Measurements from ENCODE around the gene ZNF157. TPM values are rescaled to one million over a fixed set of nuclear protein-coding genes. Genes with fewer than 3 reads are reported as not detected.

Gene ZNF157
- polyA plus RNA-seq, 4 donors: 0.04 to 0.12 TPM; not detected in 2

DNA sequence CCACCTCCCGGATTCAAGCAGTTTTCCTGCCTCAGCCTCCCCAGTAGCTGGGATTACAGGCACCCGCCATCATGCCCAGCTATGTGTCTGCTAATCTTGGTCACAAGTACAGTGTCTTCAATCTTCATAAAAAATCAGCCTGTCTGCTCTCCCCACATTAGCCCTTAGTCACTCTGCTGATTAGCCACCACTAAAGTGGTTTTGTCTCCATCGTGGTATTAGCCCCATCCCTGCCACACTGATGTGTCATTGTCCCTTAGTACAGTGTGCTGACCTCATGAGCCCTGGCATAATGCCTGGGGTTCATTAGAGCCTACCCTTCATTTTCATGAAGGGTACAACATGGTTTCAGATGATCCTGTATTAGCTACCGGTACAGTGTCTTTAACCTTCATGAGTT lies 49.9 kb downstream of the ZNF157 start:
- no peak for FAIRE-seq
- no peak overlapping the region for H3K4me3 ChIP-seq (ENCODE audit: low read depth in 1 of 3, low read length in 3 of 3)

DNA sequence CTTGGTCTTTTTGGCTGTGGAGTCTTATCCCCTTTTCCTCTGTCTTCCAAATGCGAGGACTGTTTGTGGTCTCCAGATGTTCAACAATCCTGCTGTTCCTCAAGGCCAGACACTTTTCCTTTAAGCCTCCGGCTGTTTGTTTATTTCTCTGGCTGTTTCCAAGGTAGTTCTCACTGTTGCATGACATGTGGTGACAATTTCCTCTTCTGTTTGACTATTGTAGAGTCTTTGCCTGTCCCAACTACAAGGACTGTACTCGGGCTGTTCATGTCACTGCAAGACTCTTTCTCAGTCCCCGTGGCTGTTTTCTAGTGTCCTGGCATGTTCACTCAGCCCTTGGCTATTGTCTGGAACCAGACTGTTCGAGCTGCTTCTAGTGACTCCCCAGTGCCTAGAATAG lies 50.6 kb downstream of the ZNF157 start:
- FAIRE-seq: no peak

More for the DNA sequence above, 49.9 kb downstream of the ZNF157 start:
- WGBS, 3 donors: 85 to 90% (median 87%) methylated on average over 4 of the region's 4 CpGs
- Histone ChIP-seq H3K9me3 (ENCODE audit: control insufficient read depth in 2 of 2, insufficient read depth in 1 of 2, low read depth in 1 of 2, low read length in 1 of 2) (no peaks in the 10 kb centered on the region), H3K27ac (ENCODE audit: low read depth in 1 of 3, low read length in 2 of 3) (no peak overlapping the region), H3K36me3 (ENCODE audit: control insufficient read depth in 3 of 3, insufficient read depth in 2 of 3, low read depth in 1 of 3, low read length in 3 of 3) (no peaks in the 10 kb centered on the region), H3K4me1 (ENCODE audit: control insufficient read depth in 3 of 3, insufficient read depth in 2 of 3, low read depth in 1 of 3, low read length in 2 of 3) (no peaks in the 10 kb centered on the region), H3K27me3 (ENCODE audit: control insufficient read depth in 3 of 3, insufficient read depth in 3 of 3, low read length in 3 of 3) (no peaks in the 10 kb centered on the region)
- DNase-seq: no peak

DNA sequence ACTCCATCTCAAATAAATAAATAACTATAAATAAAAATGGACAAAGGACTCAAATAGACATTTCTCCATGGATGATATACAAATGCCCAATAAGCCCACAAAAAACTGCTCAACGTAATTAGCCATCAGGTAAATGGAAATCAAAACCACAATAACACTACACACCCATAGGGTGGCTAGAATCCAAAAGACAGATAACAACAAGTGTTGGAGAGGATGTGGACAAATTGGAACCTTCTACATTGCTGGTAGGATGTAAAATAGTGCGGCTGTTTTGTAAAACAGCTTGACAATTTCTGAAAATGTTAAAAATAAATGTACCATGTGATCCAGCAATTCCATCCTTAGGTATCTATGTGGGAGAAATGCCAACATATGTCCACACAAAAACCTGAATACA lies 52.1 kb downstream of the ZNF157 start:
- DNase-seq (no peak), FAIRE-seq (no peak)
- H3K27ac ChIP-seq (ENCODE audit: low read depth in 1 of 3, low read length in 2 of 3): no peak overlapping the region
- no peaks in the 10 kb centered on the region for H3K4me1 ChIP-seq (ENCODE audit: control insufficient read depth in 3 of 3, insufficient read depth in 2 of 3, low read depth in 1 of 3, low read length in 2 of 3)
- H3K9me3 ChIP-seq (ENCODE audit: control insufficient read depth in 2 of 2, insufficient read depth in 1 of 2, low read depth in 1 of 2, low read length in 1 of 2): no peaks in the 10 kb centered on the region
- H3K27me3 ChIP-seq (ENCODE audit: control insufficient read depth in 3 of 3, insufficient read depth in 3 of 3, low read length in 3 of 3): no peaks in the 10 kb centered on the region
- H3K36me3 ChIP-seq (ENCODE audit: control insufficient read depth in 3 of 3, insufficient read depth in 2 of 3, low read depth in 1 of 3, low read length in 3 of 3): no peaks in the 10 kb centered on the region
- WGBS, 3 donors: 71 to 91% (median 72%) methylated on average over 2 of the region's 2 CpGs
- no peak overlapping the region for H3K4me3 ChIP-seq (ENCODE audit: low read depth in 1 of 3, low read length in 3 of 3)

More for the DNA sequence above, 50.6 kb downstream of the ZNF157 start:
- Histone ChIP-seq H3K36me3 (ENCODE audit: control insufficient read depth in 3 of 3, insufficient read depth in 2 of 3, low read depth in 1 of 3, low read length in 3 of 3) (no peaks in the 10 kb centered on the region), H3K4me1 (ENCODE audit: control insufficient read depth in 3 of 3, insufficient read depth in 2 of 3, low read depth in 1 of 3, low read length in 2 of 3) (no peaks in the 10 kb centered on the region), H3K27ac (ENCODE audit: low read depth in 1 of 3, low read length in 2 of 3) (no peak overlapping the region), H3K4me3 (ENCODE audit: low read depth in 1 of 3, low read length in 3 of 3) (no peak overlapping the region), H3K27me3 (ENCODE audit: control insufficient read depth in 3 of 3, insufficient read depth in 3 of 3, low read length in 3 of 3) (no peaks in the 10 kb centered on the region), H3K9me3 (ENCODE audit: control insufficient read depth in 2 of 2, insufficient read depth in 1 of 2, low read depth in 1 of 2, low read length in 1 of 2) (no peaks in the 10 kb centered on the region)
- WGBS, 3 donors: 51 to 65% (median 54%) methylated on average over 5 of the region's 5 CpGs
- DNase-seq: no peak

DNA sequence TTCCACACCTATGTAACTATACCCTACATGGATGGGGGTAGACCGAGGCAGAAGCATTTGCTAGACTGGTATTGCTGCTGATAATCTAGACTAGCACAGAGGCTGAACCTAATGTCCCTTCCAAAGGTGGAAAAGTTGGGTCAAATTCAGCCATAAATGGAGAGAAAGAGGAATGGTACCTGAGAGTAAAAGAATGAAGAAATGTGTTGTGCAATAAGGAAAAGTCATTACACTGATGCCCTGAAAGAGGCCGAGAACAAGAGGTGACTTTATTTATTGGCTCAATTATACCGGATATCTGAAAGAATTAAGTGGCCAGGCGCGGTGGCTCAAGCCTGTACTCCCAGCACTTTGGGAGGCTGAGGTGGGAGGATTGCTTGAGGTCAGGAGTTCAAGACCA lies 60.5 kb downstream of the ZNF157 start:
- H3K9me3 ChIP-seq (ENCODE audit: control insufficient read depth in 2 of 2, insufficient read depth in 1 of 2, low read depth in 1 of 2, low read length in 1 of 2): peaks cover 0 to 4% of the 10 kb centered on the region in 2 donors
- H3K27me3 ChIP-seq (ENCODE audit: control insufficient read depth in 3 of 3, insufficient read depth in 3 of 3, low read length in 3 of 3): no peaks in the 10 kb centered on the region
- H3K4me3 ChIP-seq (ENCODE audit: low read depth in 1 of 3, low read length in 3 of 3): no peak overlapping the region
- no peaks in the 10 kb centered on the region for H3K4me1 ChIP-seq (ENCODE audit: control insufficient read depth in 3 of 3, insufficient read depth in 2 of 3, low read depth in 1 of 3, low read length in 2 of 3)
- no peak overlapping the region for H3K27ac ChIP-seq (ENCODE audit: low read depth in 1 of 3, low read length in 2 of 3)
- no peaks in the 10 kb centered on the region for H3K36me3 ChIP-seq (ENCODE audit: control insufficient read depth in 3 of 3, insufficient read depth in 2 of 3, low read depth in 1 of 3, low read length in 3 of 3)
- DNase-seq (no peak), FAIRE-seq (no peak)
- WGBS, 3 donors: 87 to 94% (median 90%) methylated on average over 5 of the region's 5 CpGs

DNA sequence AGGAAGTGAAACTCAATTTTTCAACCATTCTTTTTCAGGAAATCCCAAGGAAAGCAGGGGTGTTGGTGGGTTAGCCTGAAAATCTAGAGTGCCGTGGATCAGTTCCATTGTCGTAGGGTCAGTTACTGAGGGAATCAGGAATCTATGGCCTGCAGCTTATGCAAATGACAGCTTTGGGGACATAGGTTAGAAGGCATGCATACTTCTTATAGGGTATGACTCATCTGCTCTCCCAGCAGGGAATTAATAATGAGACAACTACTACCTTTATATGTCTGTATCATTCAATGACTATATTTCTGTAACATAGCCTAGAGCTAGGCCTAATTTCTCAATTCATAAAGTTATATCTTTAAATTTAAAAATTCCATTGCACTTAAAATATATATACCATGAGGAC lies 76.1 kb downstream of the ZNF157 start:
- WGBS, 3 donors: 87 to 93% (median 91%) methylated on average over 2 of the region's 2 CpGs
- no peak overlapping the region for H3K27ac ChIP-seq (ENCODE audit: low read depth in 1 of 3, low read length in 2 of 3)
- peaks cover 0 to 9% (median 5%) of the 10 kb centered on the region in 3 donors for H3K36me3 ChIP-seq (ENCODE audit: control insufficient read depth in 3 of 3, insufficient read depth in 2 of 3, low read depth in 1 of 3, low read length in 3 of 3)
- H3K27me3 ChIP-seq (ENCODE audit: control insufficient read depth in 3 of 3, insufficient read depth in 3 of 3, low read length in 3 of 3): no peaks in the 10 kb centered on the region
- no peak overlapping the region for H3K4me3 ChIP-seq (ENCODE audit: low read depth in 1 of 3, low read length in 3 of 3)
- DNase-seq (no peak), FAIRE-seq (no peak)
- no peaks in the 10 kb centered on the region for H3K4me1 ChIP-seq (ENCODE audit: control insufficient read depth in 3 of 3, insufficient read depth in 2 of 3, low read depth in 1 of 3, low read length in 2 of 3)
- peaks cover 1 to 32% of the 10 kb centered on the region in 2 donors for H3K9me3 ChIP-seq (ENCODE audit: control insufficient read depth in 2 of 2, insufficient read depth in 1 of 2, low read depth in 1 of 2, low read length in 1 of 2)

DNA sequence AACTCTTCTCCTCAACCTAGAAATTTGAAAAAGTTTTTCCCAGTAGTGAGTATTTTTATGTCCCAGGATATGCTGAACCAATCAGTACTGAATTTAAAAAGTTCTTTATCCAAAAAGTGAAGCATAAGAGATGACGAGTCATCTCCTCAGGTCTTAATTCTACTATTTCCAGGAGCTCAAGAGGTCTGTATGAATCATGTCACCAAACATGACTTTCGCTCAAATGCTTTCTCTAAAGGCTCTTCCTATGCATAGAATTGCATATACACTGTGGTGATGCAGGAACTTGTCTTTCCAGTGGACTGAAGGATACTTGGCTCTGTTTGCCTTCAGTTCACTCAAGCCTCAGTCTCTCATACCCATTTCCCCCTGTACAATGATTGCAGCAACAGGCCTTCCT lies 76.6 kb downstream of the ZNF157 start:
- FAIRE-seq (no peak), DNase-seq (no peak)
- H3K36me3 ChIP-seq (ENCODE audit: control insufficient read depth in 3 of 3, insufficient read depth in 2 of 3, low read depth in 1 of 3, low read length in 3 of 3): peaks cover 0 to 11% (median 7%) of the 10 kb centered on the region in 3 donors
- peaks cover 1 to 33% of the 10 kb centered on the region in 2 donors for H3K9me3 ChIP-seq (ENCODE audit: control insufficient read depth in 2 of 2, insufficient read depth in 1 of 2, low read depth in 1 of 2, low read length in 1 of 2)
- H3K27ac ChIP-seq (ENCODE audit: low read depth in 1 of 3, low read length in 2 of 3): no peak overlapping the region
- 91 to 100% (median 96%) methylated on average over 2 of the region's 2 CpGs for WGBS, 3 donors
- H3K4me3 ChIP-seq (ENCODE audit: low read depth in 1 of 3, low read length in 3 of 3): no peak overlapping the region
- H3K27me3 ChIP-seq (ENCODE audit: control insufficient read depth in 3 of 3, insufficient read depth in 3 of 3, low read length in 3 of 3): no peaks in the 10 kb centered on the region
- no peaks in the 10 kb centered on the region for H3K4me1 ChIP-seq (ENCODE audit: control insufficient read depth in 3 of 3, insufficient read depth in 2 of 3, low read depth in 1 of 3, low read length in 2 of 3)

DNA sequence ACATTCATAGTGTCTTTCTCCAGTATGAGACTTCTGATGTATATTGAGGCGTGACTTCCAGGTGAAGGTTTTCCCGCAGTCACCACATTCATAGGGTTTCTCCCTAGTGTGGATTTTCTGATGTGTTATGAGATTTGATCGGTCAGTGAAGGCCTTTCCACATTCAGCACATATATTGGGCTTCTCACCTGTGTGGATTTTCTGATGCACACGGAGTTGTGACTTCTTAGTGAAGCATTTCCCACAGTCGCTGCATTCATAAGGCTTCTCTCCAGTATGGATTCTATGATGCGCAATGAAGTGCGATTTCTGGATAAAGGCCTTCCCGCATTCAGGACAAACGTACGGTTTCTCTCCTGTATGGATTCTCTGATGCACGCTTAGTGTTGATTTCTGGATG lies 77.2 kb downstream of the ZNF157 start:
- WGBS, 3 donors: 89 to 98% (median 97%) methylated on average over 11 of the region's 11 CpGs

DNA sequence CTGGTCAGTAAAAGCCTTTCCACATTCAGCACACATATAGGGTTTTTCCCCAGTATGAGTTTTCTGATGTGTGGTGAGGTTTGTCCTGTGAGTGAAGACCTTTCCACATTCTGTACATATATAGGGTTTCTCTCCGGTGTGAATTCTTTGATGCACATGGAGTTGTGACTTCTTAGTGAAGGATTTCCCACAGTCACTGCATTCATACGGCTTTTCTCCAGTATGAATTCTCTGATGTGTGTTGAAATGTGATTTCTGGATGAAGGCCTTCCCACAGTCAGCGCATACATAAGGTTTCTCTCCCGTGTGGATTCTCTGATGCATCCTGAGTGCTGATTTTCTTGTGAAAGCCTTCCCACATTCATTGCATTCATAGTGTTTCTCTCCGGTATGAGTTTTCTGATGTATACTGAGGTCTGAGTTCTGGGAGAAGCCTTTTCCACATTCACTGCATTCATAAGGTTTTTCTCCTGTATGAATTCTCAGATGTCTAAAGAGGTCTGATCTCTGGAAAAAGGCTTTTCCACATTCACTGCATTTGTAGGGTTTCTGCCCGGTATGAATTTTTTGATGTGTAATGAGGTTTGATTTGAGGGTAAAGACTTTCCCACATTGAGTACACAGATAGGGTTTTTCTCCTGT lies 77.9 kb downstream of the ZNF157 start:
- Histone ChIP-seq H3K36me3 (ENCODE audit: control insufficient read depth in 3 of 3, insufficient read depth in 2 of 3, low read depth in 1 of 3, low read length in 3 of 3) (peaks cover 0 to 16% (median 14%) of the 10 kb centered on the region in 3 donors), H3K9me3 (ENCODE audit: control insufficient read depth in 2 of 2, insufficient read depth in 1 of 2, low read depth in 1 of 2, low read length in 1 of 2) (peaks cover 1 to 37% of the 10 kb centered on the region in 2 donors), H3K4me3 (ENCODE audit: low read depth in 1 of 3, low read length in 3 of 3) (no peak overlapping the region), H3K4me1 (ENCODE audit: control insufficient read depth in 3 of 3, insufficient read depth in 2 of 3, low read depth in 1 of 3, low read length in 2 of 3) (no peaks in the 10 kb centered on the region), H3K27me3 (ENCODE audit: control insufficient read depth in 3 of 3, insufficient read depth in 3 of 3, low read length in 3 of 3) (no peaks in the 10 kb centered on the region), H3K27ac (ENCODE audit: low read depth in 1 of 3, low read length in 2 of 3) (no peak overlapping the region)
- 91 to 99% (median 99%) methylated on average over 6 of the region's 6 CpGs for WGBS, 3 donors
- DNase-seq (no peak), FAIRE-seq (no peak)

More for the DNA sequence above, 77.2 kb downstream of the ZNF157 start:
- DNase-seq (no peak), FAIRE-seq (no peak)
- Histone ChIP-seq H3K4me1 (ENCODE audit: control insufficient read depth in 3 of 3, insufficient read depth in 2 of 3, low read depth in 1 of 3, low read length in 2 of 3) (no peaks in the 10 kb centered on the region), H3K4me3 (ENCODE audit: low read depth in 1 of 3, low read length in 3 of 3) (no peak overlapping the region), H3K27ac (ENCODE audit: low read depth in 1 of 3, low read length in 2 of 3) (no peak overlapping the region), H3K36me3 (ENCODE audit: control insufficient read depth in 3 of 3, insufficient read depth in 2 of 3, low read depth in 1 of 3, low read length in 3 of 3) (peaks cover 0 to 16% (median 13%) of the 10 kb centered on the region in 3 donors), H3K27me3 (ENCODE audit: control insufficient read depth in 3 of 3, insufficient read depth in 3 of 3, low read length in 3 of 3) (no peaks in the 10 kb centered on the region), H3K9me3 (ENCODE audit: control insufficient read depth in 2 of 2, insufficient read depth in 1 of 2, low read depth in 1 of 2, low read length in 1 of 2) (peaks cover 1 to 37% of the 10 kb centered on the region in 2 donors)

DNA sequence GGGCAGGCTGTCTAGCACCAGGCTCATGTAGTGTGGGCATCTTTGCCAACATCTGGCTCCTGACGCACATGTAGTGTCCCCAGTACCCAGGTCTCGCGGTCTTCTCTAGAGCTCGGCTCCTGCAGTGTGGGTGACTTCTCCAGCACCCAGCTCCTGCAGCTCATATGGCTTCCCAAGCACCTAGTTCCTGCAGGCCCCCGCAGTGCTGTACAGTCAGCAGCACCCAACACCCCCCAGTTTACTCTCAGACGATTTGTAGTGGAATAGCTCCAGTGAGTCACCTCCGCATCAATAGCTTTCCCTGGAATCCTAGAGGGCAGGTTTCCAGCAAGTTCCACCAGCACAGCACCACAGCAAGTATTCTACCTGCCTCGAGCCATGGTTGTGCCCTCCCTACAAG lies 81.7 kb downstream of the ZNF157 start:
- DNase-seq (no peak), FAIRE-seq (no peak)
- Histone ChIP-seq H3K4me3 (ENCODE audit: low read depth in 1 of 3, low read length in 3 of 3) (no peak overlapping the region), H3K9me3 (ENCODE audit: control insufficient read depth in 2 of 2, insufficient read depth in 1 of 2, low read depth in 1 of 2, low read length in 1 of 2) (peaks cover 1 to 28% of the 10 kb centered on the region in 2 donors), H3K4me1 (ENCODE audit: control insufficient read depth in 3 of 3, insufficient read depth in 2 of 3, low read depth in 1 of 3, low read length in 2 of 3) (no peaks in the 10 kb centered on the region), H3K36me3 (ENCODE audit: control insufficient read depth in 3 of 3, insufficient read depth in 2 of 3, low read depth in 1 of 3, low read length in 3 of 3) (peaks cover 3 to 19% (median 16%) of the 10 kb centered on the region in 3 donors), H3K27ac (ENCODE audit: low read depth in 1 of 3, low read length in 2 of 3) (no peak overlapping the region), H3K27me3 (ENCODE audit: control insufficient read depth in 3 of 3, insufficient read depth in 3 of 3, low read length in 3 of 3) (no peaks in the 10 kb centered on the region)
- 92 to 96% (median 94%) methylated on average over 8 of the region's 8 CpGs for WGBS, 3 donors

All from small intestine (tissue), 7 donors.